ENCODE measurements around the gene OSBPL2.

The OSBPL2 gene

GRCh38 chr20:62289131-62289530 is 50.8 kb downstream of the OSBPL2 start:
- TF ChIP-seq TCF12 (IDR thresholded peaks at IDR 0.05; ENCODE audit: low read depth) (no peak), MAX (IDR thresholded peaks at IDR 0.05) (no peak), CREB1 (IDR thresholded peaks at IDR 0.05; ENCODE audit: low read depth) (no peak), CEBPB (IDR thresholded peaks at IDR 0.05) (no peak), TAF1 (IDR thresholded peaks at IDR 0.05; ENCODE audit: low read depth) (no peak), TEAD4 (IDR thresholded peaks at IDR 0.05) (no peak), RAD21 (IDR thresholded peaks at IDR 0.05; ENCODE audit: low read depth) (no peak), EP300 (IDR thresholded peaks at IDR 0.05; ENCODE audit: borderline replicate concordance) (no peak), EGR1 (IDR thresholded peaks at IDR 0.05) (no peak), ZBTB7A (IDR thresholded peaks at IDR 0.05; ENCODE audit: low read depth) (no peak), REST (IDR thresholded peaks at IDR 0.05; ENCODE audit: low read depth) (no peak), USF1 (IDR thresholded peaks at IDR 0.05) (no peak), NFIC (IDR thresholded peaks at IDR 0.05) (no peak)

GRCh38 chr20:62289898-62290297 is 51.6 kb downstream of the OSBPL2 start:
- TF ChIP-seq REST (IDR thresholded peaks at IDR 0.05; ENCODE audit: low read depth) (no peak), EP300 (IDR thresholded peaks at IDR 0.05; ENCODE audit: borderline replicate concordance) (no peak), TCF12 (IDR thresholded peaks at IDR 0.05; ENCODE audit: low read depth) (no peak), MAX (IDR thresholded peaks at IDR 0.05) (no peak)

- TF ChIP-seq YY1 (IDR thresholded peaks at IDR 0.05; ENCODE audit: low read depth) (no peak), TCF12 (IDR thresholded peaks at IDR 0.05; ENCODE audit: low read depth) (no peak), CREB1 (IDR thresholded peaks at IDR 0.05; ENCODE audit: low read depth) (no peak), EGR1 (IDR thresholded peaks at IDR 0.05) (no peak), MAX (IDR thresholded peaks at IDR 0.05) (no peak), RAD21 (IDR thresholded peaks at IDR 0.05; ENCODE audit: low read depth) (no peak), ZBTB7A (IDR thresholded peaks at IDR 0.05; ENCODE audit: low read depth) (no peak), USF1 (IDR thresholded peaks at IDR 0.05) (no peak), TAF1 (IDR thresholded peaks at IDR 0.05; ENCODE audit: low read depth) (no peak), TEAD4 (IDR thresholded peaks at IDR 0.05) (no peak), EP300 (IDR thresholded peaks at IDR 0.05; ENCODE audit: borderline replicate concordance) (no peak), FOXM1 (IDR thresholded peaks at IDR 0.05; ENCODE audit: borderline replicate concordance, low read depth) (no peak), CEBPB (IDR thresholded peaks at IDR 0.05) (no peak)
Measured at GRCh38 chr20:62291251-62292066, 53.1 kb downstream of the OSBPL2 start.

GRCh38 chr20:62292108-62292507 is 53.8 kb downstream of the OSBPL2 start:
- TF ChIP-seq YY1 (IDR thresholded peaks at IDR 0.05; ENCODE audit: low read depth) = no peak
- TF ChIP-seq CEBPB (IDR thresholded peaks at IDR 0.05) = no peak
- no peak for TF ChIP-seq TCF12 (IDR thresholded peaks at IDR 0.05; ENCODE audit: low read depth)
- no peak for TF ChIP-seq FOXM1 (IDR thresholded peaks at IDR 0.05; ENCODE audit: borderline replicate concordance, low read depth)
- no peak for TF ChIP-seq REST (IDR thresholded peaks at IDR 0.05; ENCODE audit: low read depth)
- no peak for TF ChIP-seq ZBTB7A (IDR thresholded peaks at IDR 0.05; ENCODE audit: low read depth)
- TF ChIP-seq RAD21 (IDR thresholded peaks at IDR 0.05; ENCODE audit: low read depth) = no peak
- TF ChIP-seq EP300 (IDR thresholded peaks at IDR 0.05; ENCODE audit: borderline replicate concordance) = no peak
- no peak for TF ChIP-seq TEAD4 (IDR thresholded peaks at IDR 0.05)
- no peak for TF ChIP-seq CREB1 (IDR thresholded peaks at IDR 0.05; ENCODE audit: low read depth)
- TF ChIP-seq NFIC (IDR thresholded peaks at IDR 0.05) = no peak
- TF ChIP-seq TAF1 (IDR thresholded peaks at IDR 0.05; ENCODE audit: low read depth) = no peak
- TF ChIP-seq EGR1 (IDR thresholded peaks at IDR 0.05) = no peak
- no peak for TF ChIP-seq USF1 (IDR thresholded peaks at IDR 0.05)
- TF ChIP-seq MAX (IDR thresholded peaks at IDR 0.05) = no peak

All from Ishikawa (cell line).